ENCODE results near the gene MAST1.
"Not testable (repeated sequence)": the region's sequence is repeated elsewhere in the genome, so short reads cannot be mapped to it uniquely, and the experiment has no call there.

Gene MAST1

DNA sequence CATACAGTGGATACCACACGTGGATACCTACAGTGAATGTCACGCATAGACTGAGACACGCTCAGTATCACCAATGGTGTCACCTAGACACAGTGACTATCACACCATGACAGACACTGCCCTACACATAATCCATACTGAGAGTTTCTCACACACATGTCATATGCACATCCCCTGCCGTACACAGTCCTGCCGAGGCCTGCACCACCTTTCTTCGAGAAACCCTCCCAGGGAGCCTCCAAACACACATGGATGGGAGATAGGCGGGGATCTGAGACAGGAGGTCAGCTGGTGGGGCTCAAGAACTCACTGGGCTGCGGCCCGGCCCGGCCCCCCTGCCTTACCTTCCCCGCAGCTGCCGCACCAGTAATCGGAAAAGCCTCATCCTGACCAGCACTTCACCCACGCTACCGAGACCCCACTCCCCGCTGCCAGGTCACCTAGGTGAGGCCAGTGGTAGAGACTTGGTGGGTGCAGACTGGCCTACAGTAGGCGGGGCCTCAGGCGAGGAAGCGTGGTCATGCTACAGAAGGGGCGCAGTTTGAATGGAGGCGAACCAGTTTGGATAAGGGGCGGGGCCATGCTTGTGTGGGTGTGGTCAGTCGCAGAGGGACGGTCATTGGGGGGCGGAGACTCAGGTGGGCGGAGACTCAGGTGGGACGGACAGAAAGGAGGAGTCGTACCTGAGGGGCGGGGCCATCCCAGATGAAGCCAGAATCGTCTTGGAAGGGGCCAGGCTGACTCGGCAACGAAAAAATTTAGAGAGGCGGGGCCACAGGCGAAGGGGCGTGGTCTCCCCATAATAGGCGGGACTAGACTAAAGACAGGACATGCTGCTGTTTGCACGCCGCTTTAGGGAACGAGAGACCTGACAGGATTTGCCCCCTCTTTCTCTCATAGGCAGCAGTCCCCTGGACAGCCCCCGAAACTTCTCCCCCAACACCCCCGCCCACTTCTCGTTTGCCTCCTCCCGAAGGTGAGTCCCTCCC is 2.1 kb downstream of the MAST1 start:
- no peak for DNase-seq (ENCODE audit: low read depth)

DNA sequence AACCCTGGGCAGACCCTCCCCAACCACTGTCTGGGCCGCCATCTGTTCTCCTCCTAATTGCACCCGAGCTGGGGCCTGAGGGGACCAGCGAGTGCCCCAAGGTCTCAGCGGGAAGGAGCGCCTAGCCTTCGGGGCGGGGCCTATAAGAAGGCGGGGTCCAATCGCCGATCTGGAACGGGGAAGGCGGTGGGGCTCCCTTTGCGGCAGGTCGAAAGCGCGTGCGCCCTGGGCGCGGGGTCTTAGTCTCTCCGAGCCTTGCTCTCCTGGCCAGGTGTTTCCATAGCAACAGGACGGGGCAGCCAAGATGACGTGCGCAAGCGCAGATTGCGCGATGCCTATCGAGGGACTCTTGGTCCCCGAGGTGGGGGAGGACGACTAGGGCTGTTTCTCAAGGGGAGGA is 2.8 kb downstream of the MAST1 start:
- DNase-seq (ENCODE audit: low read depth): no peak

DNA sequence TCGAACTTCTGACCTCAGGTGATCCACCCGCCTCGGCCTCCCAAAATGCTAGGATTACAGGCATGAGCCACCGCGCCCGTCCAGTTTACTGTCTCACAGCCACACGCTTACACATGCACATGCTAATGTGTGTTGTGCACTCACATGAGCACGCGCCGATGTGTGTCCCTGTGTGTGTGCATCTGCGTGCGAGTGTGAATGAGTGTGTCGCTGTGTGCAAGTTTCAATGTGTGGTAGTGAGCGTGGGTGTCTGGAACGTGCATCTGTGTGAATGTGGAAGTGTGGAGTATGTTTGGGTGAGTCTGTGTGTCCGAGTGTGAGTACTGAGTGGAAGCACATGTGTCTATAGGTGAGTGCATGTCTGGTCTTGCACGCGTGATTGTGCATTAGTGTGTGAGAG is 4.2 kb downstream of the MAST1 start:
- no peak for DNase-seq (ENCODE audit: low read depth)

DNA sequence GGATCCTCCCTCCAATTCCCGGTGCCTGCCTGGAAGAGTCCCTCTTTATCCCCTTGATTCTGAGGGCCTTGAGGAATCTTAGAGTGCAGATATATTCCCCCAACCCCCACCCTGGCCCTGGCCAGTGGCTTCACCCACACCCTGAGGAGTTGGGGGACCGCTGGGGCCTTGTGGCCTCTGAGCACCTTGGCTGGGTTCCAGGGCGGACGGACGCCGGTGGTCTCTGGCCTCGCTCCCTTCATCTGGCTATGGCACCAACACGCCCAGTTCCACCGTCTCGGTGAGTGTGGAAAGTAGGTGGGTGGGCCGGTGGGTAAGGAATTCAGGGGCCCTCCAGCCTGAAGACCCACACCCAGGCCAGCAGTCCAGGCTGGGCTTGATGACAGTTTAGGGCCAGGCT is 5.0 kb downstream of the MAST1 start:
- DNase-seq (ENCODE audit: low read depth): no peak

DNA sequence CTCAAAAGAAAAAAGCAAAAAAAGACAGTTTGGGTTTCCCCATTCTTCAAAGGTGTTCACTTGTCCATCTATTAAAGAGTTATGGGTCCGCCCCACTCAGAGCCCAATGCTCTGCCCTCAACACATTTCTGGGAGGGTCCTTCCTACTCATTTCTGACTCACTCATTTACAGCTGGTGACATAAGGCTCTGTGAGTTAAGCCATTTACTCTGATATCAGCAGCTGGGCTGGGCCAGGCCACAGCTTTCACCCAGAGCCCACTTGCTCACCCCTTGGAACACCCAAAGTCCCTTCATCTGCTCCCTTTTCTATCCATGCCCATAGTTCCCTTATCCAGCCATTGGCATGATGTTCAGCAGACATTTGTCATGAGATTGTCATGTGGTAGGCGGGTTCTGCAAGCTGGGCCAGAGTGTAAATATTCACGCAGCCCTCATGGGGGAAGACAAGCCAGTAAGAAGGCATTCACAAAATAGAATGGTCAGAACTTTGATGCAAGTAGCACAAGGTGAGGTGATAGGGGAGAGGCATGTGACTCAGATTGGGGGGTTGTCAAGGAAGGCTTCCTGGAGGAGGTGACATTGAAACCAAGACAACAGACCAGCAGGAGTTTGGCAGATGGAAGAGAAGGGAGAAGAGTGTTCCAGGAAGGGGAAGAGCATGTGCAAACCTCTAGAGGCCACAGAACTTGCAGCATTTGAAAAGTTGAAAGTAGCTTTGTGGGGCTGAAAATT is 5.9 kb downstream of the MAST1 start:
- DNase-seq (ENCODE audit: low read depth): no peak

DNA sequence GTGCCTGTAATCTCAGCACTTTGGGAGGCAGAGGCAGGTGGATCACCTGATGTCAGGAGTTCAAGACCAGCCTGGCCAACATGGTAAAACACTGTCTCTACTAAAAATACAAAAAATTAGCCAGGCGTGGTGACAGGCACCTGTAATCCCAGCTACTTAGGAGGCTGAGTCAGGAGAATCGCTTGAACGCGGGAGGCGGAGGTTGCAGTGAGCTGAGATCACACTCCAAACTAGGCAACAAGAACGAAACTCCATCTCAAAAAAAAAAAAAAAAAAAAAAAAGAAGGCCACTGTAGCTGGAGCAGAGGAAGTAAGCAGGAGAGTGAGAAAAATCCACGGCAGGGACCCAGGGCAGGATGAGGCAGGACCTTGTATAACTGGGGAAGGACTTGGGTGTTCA is 8.3 kb downstream of the MAST1 start:
- not testable (repeated sequence) for DNase-seq (ENCODE audit: low read depth)

DNA sequence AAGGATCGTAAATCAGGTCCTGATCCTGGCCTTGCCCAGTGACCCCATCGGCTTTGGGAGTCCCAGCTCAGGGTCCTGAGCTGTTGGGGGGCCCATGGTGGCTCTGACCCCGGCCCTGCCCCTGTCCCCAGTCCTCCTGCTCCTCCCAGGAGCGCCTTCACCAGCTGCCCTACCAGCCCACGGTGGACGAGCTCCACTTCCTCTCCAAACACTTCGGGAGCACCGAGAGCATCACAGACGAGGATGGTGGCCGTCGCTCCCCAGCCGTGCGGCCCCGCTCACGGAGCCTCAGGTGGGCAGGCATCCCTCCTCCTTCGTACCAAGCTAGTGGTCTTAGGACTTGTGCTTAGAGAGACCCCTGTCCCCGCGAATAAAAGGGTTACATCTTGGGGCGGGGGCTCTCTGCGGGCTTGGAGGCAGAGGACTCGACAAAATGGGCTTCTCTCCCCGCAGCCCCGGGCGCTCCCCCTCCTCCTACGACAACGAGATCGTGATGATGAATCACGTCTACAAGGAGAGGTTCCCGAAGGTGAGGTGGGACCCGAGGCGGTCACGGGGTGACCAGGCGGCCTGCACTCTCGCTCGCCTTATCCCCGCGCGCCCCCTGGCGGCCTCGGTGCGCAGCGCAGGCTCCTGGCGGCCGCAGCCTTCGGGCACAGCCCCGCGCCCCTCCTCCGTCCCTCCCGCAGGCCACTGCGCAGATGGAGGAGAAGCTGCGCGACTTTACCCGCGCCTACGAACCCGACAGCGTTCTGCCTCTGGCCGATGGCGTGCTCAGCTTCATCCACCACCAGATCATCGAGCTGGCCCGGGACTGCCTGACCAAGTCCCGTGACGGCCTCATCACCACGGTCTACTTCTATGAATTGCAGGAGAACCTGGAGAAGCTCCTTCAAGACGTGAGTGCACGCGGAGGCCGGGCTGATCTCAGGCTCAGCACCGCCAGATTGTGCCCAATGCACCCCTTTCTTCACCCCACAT is 9.1 kb downstream of the MAST1 start:
- DNase-seq (ENCODE audit: low read depth): peak; percentile 78

DNA sequence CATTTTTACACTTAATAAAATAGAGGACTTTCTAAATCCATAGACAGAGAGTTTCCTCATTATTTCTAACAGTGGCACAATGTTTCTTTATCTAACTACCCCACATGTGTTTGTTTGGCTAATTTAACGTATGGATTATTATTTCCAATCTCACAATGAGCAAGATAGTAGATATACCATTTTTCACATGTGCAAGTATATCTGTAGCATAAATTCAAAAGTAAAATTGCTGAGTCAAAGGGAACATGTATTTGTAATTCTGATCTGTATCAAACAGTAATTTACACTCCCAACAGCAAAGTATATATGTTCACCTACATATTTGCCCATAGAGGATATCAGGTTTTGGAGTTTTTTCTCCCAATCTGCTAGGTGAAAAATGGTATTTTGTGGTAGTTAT is 18.3 kb downstream of the MAST1 start:
- DNase-seq (ENCODE audit: low read depth): no peak

DNA sequence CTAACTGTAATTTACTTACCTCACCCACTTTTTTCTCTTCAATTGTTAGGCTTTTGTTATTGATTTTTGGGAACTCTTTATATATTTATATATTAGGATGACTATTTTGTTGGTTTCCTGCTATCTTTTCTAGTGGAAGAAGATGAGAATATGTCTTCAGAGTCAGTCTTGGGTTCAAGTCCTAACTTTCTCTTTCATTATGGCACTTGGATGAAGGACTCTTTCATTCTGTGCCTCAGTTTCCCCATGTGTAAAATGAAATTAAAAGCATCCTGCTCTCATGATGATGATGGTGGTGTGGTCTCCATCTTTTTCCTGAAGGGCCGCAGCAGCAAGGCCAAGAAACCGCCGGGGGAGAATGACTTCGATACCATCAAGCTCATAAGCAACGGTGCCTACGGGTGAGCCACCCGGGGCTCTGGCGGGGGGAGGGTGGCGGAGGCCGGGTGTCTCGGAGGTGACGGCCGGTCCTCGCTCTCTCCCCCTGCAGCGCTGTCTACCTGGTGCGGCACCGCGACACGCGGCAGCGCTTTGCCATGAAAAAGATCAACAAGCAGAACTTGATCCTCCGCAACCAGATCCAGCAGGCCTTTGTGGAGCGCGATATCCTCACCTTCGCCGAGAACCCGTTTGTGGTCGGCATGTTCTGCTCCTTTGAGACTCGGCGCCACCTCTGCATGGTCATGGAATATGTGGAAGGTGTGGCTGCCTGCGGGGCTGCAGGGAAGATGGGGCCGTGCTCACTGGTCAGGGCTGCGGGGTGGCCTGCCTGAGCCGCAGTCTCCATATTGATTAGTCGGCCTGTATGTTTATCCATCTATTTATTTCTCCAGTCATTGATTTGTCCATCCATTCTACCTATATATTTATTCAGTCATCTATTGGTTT is 20.0 kb downstream of the MAST1 start:
- DNase-seq (ENCODE audit: low read depth): no peak

DNA sequence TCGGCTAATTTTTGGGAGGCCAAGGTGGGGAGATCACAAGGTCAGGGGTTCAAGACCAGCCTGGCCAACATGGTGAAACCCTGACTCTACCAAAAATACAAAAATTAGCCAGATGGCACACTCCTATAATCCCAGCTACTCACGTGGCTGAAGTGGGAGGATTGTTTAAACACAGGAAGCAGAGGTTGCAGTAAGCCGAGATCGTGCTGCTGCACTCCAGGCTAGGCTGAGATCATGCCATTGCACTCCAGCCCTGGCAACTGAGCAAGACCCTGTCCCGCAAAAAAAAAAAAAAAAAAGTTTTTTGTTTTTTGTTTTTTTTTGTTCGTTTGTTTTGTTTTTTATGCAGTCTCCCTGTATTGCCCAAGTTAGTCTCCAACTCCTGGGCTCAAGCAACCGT is 21.2 kb downstream of the MAST1 start:
- DNase-seq (ENCODE audit: low read depth): no peak

DNA sequence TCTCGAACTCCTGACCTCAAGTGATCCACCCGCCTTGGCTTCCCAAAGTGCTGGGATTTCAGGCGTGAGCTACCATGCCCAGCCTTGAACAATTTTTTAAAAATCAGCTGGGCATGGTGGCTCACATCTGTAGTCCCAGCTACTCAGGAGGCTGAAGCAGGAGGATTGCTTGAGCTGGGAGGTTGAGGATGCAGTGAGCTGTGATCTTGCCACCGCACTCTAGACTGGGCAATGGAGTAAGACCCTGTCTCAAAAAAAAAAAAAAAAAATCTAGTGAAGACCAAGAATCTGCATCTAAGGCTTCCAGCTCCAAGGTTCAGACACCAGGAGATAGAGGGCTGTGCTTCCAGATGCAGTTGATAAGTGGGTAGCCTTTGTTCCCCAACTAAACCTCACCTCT is 25.8 kb downstream of the MAST1 start:
- DNase-seq (ENCODE audit: low read depth): no peak

DNA sequence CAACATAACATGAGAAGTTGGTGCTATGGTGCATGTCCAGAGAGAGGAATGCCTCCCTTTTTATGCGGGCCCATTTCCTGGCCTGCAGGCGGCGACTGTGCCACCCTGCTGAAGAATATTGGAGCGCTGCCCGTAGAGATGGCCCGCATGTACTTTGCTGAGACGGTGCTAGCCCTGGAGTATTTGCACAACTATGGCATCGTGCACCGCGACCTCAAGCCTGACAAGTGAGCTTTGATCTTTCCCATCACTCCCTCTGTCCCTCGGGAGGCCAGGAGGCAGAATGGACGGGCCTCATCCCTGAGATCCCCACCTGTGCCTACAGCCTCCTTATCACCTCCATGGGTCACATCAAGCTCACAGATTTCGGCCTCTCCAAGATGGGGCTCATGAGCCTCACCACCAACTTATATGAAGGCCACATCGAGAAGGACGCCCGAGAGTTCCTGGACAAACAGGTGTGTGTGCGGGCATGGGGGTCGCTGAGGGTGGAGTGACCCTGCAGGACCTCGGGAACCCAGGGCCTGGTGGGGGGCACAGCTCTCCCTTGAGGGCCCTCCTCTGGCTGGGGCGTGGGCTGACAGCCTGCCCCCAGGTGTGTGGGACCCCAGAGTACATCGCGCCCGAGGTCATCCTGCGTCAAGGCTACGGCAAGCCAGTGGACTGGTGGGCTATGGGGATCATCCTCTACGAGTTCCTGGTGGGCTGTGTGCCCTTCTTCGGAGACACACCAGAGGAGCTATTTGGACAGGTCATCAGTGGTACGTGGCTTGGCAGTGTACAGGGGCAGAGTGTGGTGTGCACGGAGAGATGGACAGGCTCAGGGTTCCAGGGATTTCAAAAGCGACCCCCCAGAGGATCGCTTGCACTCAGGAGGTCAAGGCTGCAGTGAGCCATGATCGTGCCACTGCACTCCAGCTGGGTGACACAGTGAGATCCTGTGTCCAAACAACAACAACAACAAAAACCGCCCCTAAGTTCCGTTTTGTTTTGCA is 26.7 kb downstream of the MAST1 start:
- no peak for DNase-seq (ENCODE audit: low read depth)

DNA sequence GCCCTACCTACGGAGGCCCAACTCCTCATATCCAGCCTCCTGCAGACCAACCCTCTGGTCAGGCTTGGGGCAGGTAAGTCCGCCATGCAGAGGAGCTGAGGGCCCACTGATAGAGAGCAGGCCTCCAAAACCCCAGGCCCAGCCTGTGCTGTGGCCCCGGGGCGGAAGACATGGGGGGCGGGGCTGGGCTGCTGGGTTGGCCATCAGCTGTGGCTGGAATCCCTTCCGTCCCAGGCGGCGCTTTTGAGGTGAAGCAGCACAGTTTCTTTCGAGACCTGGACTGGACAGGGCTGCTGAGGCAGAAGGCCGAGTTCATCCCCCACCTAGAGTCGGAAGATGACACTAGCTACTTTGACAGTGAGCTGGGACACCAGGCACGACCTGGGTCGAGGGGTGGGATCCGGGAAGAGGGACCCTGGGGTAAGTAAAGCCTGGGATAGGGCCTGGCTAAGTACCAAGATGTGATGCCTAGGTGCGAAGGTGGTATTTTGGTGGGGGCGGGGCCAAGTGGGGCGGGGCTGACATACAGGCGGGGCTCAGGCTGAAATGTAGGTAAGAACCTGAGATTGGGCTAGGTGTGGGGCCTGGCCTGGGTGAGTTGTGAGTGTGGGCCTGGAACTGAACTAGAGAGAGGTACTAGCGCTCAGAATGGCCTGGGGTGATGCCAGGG is 27.6 kb downstream of the MAST1 start:
- DNase-seq (ENCODE audit: low read depth): no peak

DNA sequence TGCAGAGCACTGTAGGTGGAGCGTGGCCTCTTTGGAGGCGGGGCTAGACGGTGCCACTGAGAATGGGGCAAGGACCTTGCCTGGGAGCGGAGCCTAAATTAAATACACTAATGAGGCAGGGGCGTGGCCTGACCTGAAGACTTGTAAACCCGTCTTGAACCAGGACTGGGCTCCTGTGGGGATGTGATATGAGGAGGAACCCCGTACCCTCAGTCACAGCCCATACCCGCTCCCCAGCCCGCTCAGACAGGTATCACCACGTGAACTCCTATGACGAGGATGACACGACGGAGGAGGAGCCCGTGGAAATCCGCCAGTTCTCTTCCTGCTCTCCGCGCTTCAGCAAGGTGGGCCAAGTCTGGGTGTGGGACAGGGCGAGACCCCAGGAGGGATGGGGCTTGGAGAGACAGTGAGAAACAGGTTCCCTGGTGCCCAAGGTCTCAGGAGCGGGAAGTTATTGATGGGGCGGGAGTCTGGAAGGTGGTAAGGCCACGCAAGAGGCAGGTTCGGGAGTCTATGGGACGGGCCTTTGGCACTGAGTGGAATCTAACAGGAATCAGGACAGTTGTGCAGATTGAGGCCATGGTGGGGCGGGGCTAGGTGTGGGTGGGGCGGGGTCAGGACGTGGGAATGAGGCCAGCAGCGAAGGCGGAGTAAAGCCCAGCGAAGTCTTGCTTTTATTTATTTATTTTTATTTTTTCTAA is 28.3 kb downstream of the MAST1 start:
- no peak for DNase-seq (ENCODE audit: low read depth)

DNA sequence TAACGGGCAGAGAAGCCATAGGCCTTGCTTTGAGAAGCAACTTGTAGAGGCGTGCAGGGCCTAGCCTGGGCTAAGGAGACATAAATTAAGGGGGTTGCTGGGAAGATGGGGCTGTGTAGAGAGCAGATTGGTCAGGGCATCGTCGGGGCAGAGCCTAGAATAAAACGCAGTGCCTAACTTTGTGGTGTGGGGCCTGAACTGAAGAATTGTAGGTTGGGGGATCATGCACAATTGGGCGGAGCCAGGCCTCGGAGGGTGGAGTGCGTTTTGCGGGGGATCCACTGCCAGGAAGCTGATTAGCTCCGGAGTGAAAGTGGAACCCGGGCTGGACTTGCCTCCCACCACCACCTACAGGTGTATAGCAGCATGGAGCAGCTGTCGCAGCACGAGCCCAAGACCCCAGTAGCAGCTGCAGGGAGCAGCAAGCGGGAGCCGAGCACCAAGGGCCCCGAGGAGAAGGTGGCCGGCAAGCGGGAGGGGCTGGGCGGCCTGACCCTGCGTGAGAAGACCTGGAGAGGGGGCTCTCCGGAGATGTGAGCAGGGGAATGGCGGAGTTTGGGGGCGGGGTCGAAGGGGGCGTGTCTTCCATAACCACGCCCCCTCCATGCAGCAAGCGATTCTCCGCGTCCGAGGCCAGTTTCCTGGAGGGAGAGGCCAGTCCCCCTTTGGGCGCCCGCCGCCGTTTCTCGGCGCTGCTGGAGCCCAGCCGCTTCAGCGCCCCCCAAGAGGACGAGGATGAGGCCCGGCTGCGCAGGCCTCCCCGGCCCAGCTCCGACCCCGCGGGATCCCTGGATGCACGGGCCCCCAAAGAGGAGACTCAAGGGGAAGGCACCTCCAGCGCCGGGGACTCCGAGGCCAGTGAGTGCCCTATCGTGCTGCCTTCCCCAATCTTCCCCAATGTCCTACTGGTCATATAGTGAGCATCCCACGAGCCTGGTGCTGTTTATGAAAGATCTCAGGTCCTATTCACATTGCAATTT is 29.1 kb downstream of the MAST1 start:
- DNase-seq (ENCODE audit: low read depth): peak; percentile 38

DNA sequence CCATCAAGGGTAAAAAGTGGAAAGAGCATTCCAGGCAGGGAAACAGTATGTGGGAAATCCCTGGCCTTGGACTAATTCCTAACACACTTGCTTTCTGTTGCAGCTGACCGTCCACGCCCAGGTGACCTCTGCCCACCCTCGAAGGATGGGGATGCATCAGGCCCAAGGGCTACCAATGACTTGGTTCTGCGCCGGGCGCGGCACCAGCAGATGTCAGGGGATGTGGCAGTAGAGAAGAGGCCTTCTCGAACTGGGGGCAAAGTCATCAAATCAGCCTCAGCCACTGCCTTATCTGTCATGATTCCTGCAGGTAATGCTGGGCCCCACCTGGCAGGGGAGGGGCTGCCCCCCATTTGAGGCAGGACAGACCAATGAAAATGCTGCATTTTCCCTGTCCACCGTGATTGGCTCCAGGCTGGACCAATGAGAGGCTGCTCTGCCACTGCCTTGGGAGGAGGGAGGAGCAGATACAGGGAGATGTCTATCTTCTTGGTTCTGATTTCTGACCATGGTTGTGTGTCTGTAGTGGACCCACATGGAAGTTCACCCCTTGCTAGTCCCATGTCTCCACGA is 30.3 kb downstream of the MAST1 start:
- DNase-seq (ENCODE audit: low read depth): no peak

DNA sequence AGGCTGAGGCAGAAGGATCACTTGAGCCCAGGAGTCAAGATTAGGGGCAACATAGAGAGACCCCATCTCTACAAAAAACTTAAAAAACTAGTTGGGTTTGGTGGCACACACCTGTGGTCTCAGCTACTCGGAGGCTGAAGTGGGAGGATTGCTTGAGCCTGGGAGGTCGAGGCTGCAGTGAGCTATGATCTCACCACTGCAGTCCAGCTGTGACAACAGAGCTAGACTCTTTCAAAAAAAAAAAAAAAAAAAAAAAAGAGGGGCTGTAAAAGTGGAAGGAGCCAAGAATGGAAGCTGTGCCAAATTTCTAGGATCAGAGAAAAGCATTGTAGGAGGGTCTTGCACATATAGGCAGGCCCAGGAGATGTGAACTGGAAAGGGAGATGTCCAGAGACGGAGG is 33.4 kb downstream of the MAST1 start:
- no peak for DNase-seq (ENCODE audit: low read depth)

Data from activated T-helper 9 cell treated with anti-CD3 and anti-CD28 coated beads, Interleukin-2, amount 50 U/mL, for 16 hours (primary cell).